SJSA1 (cell line): ENCODE data around the gene KCNH8. TPM values are rescaled to one million over a fixed set of nuclear protein-coding genes. Genes with fewer than 3 reads are reported as not detected.

Source experiments
- DNase-seq, 2 experiments: peaks; one replicate each; pipeline ENCODE4 v3.0.0-alpha.2; 2015 to 2020; ENCODE audit warnings: low spot score in 2 of 2, low read depth in 1 of 2
- H3K27ac ChIP-seq: fragments of 250-450 bp; sonication (Bioruptor Pico); 2 replicates; pipeline ENCODE4 v1.5.1; 2020; ENCODE audit warnings: mild to moderate bottlenecking, moderate library complexity
- H3K27me3 ChIP-seq: fragments of 250-450 bp; sonication (Bioruptor Pico); replicated peaks from 2 replicates; pipeline ENCODE4 v1.5.1; 2020; ENCODE audit warnings: mild to moderate bottlenecking, moderate library complexity
- H3K36me3 ChIP-seq: fragments of 250-450 bp; sonication (Bioruptor Pico); 2 replicates; pipeline ENCODE4 v1.5.1; 2020; ENCODE audit warnings: mild to moderate bottlenecking
- H3K4me1 ChIP-seq: fragments of 250-450 bp; sonication (Bioruptor Pico); replicated peaks from 2 replicates; pipeline ENCODE4 v1.6.1; 2021; ENCODE audit warnings: mild to moderate bottlenecking
- H3K4me3 ChIP-seq: fragments of 250-450 bp; sonication (Bioruptor Pico); 2 replicates; pipeline ENCODE4 v1.5.1; 2020; ENCODE audit warnings: mild to moderate bottlenecking
- H3K9me3 ChIP-seq: fragments of 250-450 bp; sonication (Bioruptor Pico); replicated peaks from 2 replicates; pipeline ENCODE4 v1.5.1; 2020; ENCODE audit warnings: mild to moderate bottlenecking
- total RNA-seq: library from RNA; depleted of rRNA; stranded (reverse); fragments of >200 nt; shearing (Covaris generic); gene quantifications from 2 replicates; pipeline ENCODE4 v1.2.3, GENCODE V29; 2014

KCNH8 gene
- total RNA-seq, 1 experiment from 2014 or later = not detected

GRCh38 chr3:19457449-19457848, 309.1 kb downstream of the KCNH8 start:
- H3K27me3 ChIP-seq = no peaks in the 10 kb centered on the region
- H3K4me1 ChIP-seq = no peaks in the 10 kb centered on the region
- no peak overlapping the region for H3K4me3 ChIP-seq
- no peak for DNase-seq
- H3K9me3 ChIP-seq = 0 out of 2 replicates have a peak, but pooled peaks cover 5% of the 10 kb centered on the region
- H3K27ac ChIP-seq = no peak overlapping the region
- H3K36me3 ChIP-seq = no peaks in the 10 kb centered on the region

DNA sequence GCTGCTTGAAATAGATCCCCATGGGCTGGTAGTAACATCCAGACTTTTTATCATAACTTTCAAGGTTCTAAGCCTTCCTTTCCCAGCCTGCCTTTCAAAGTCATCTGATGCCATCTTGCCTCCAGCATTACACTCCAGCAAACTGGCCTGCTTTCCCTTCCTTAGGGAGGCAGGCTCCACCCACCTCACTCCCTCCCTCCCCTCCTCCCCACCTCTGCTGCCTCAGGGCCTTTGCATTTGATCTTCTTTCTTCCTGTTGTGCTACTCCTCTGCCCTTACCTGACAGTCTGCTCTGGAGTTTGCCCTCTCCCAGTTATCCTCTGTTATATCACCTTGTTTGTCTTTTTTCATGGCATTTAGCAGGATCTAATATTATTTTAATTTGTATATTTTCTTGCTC, 319.5 kb downstream of the KCNH8 start:
- no peaks in the 10 kb centered on the region for H3K27me3 ChIP-seq
- H3K27ac ChIP-seq = no peak overlapping the region

DNA sequence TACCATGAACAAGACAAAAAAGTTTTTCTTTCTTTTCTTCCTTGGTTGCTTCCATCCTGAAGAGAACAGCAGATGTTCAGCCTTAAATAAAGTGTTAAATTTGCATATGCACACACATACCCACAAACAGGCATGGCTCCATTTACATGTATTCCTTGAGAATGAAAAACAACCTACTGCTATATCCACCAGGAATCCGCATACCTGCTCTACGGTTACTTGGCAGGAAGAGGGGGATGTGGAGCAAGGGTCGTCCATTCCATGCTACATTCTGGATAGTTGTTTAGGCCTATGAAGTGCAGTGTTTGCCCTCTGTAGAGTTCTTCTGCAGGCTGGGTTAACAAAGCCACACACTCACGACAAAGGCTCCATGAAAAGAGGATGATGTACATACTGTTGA, 322.8 kb downstream of the KCNH8 start:
- Histone ChIP-seq H3K9me3 (no peaks in the 10 kb centered on the region), H3K36me3 (no peaks in the 10 kb centered on the region), H3K4me1 (no peaks in the 10 kb centered on the region), H3K27ac (no peak overlapping the region), H3K27me3 (no peaks in the 10 kb centered on the region), H3K4me3 (no peak overlapping the region)
- no peak for DNase-seq

More for the DNA sequence above, 319.5 kb downstream of the KCNH8 start:
- H3K36me3 ChIP-seq = no peaks in the 10 kb centered on the region
- no peaks in the 10 kb centered on the region for H3K9me3 ChIP-seq
- H3K4me1 ChIP-seq = no peaks in the 10 kb centered on the region
- DNase-seq = no peak
- no peak overlapping the region for H3K4me3 ChIP-seq

- Histone ChIP-seq H3K4me1 (no peaks in the 10 kb centered on the region), H3K27me3 (no peaks in the 10 kb centered on the region), H3K36me3 (no peaks in the 10 kb centered on the region), H3K27ac (no peak overlapping the region), H3K4me3 (no peak overlapping the region), H3K9me3 (no peaks in the 10 kb centered on the region)
- DNase-seq = no peak
Measured at GRCh38 chr3:19473971-19474580, 325.8 kb downstream of the KCNH8 start.

DNA sequence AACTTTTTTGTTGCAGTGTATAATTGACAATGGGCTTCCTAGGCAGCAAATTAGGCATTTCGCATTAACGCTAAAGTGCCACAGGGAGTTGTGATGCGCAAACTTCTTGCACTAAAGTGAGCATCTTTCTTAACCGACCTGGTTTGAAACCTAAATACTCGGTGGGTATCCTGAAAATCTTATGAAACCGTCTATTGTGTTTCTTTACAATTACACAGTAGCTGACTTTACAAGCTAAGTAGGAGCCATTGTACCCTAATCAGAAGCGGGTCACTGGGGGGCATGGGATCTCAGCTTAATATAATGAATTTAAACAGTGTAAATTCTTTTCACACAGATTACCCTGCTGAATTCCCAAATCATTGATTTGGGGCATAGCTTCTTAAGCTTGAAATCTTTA, 328.0 kb downstream of the KCNH8 start:
- Histone ChIP-seq H3K4me3 (no peak overlapping the region), H3K9me3 (no peaks in the 10 kb centered on the region), H3K4me1 (no peaks in the 10 kb centered on the region), H3K27me3 (no peaks in the 10 kb centered on the region), H3K27ac (no peak overlapping the region), H3K36me3 (no peaks in the 10 kb centered on the region)
- no peak for DNase-seq

DNA sequence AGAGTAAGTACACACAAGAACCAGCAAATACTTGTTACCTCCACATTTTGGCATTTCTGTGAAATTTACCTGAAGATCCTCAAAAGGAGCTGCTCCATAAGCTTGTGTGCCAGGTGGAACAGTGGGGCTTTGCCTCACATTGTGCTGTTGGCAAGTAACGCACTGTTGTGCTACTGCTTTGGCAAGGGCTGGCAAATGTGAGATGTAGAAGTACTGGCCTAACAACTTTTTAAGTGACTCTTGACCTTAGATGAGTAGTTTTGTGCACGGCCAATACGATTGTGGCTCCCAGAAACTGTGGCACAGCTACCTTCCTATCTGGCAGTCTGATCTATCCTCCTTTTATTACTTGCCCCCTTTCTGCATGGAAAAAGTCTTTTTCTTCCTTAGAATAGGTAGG, 337.0 kb downstream of the KCNH8 start:
- no peak overlapping the region for H3K4me3 ChIP-seq
- H3K27me3 ChIP-seq = no peaks in the 10 kb centered on the region
- no peaks in the 10 kb centered on the region for H3K4me1 ChIP-seq
- no peaks in the 10 kb centered on the region for H3K36me3 ChIP-seq
- DNase-seq = no peak
- H3K9me3 ChIP-seq = no peaks in the 10 kb centered on the region
- no peak overlapping the region for H3K27ac ChIP-seq

- H3K4me1 ChIP-seq = no peaks in the 10 kb centered on the region
- H3K27me3 ChIP-seq = no peaks in the 10 kb centered on the region
- no peaks in the 10 kb centered on the region for H3K9me3 ChIP-seq
- no peak overlapping the region for H3K27ac ChIP-seq
- H3K36me3 ChIP-seq = no peaks in the 10 kb centered on the region
- no peak for DNase-seq
- no peak overlapping the region for H3K4me3 ChIP-seq
Measured at GRCh38 chr3:19487386-19487785, 339.1 kb downstream of the KCNH8 start.

DNA sequence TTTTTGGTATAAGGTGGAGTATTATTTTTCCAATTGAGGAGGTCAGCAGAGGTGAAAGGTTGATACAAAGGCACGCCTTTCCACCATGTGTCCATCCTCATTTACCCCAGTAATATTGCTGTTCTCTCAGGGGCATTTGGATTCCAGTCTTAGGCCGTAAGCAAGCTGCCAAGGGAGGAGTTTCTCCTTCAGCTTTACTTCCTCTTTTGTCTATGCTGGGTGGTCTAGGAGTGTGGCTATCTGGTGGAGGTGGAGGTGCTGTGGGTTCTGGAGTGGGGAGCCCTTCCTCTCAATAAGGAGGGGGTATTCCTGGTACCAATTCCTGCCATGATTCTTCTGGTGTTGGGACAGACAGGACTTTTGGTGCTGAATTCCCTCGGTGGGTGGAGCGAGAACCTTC, 340.6 kb downstream of the KCNH8 start:
- no peaks in the 10 kb centered on the region for H3K4me1 ChIP-seq
- no peaks in the 10 kb centered on the region for H3K36me3 ChIP-seq
- no peaks in the 10 kb centered on the region for H3K9me3 ChIP-seq

GRCh38 chr3:19489936-19490335, 341.6 kb downstream of the KCNH8 start:
- Histone ChIP-seq H3K27me3 (no peaks in the 10 kb centered on the region), H3K36me3 (no peaks in the 10 kb centered on the region), H3K27ac (no peak overlapping the region), H3K4me1 (no peaks in the 10 kb centered on the region), H3K9me3 (no peaks in the 10 kb centered on the region), H3K4me3 (no peak overlapping the region)
- no peak for DNase-seq

More for the DNA sequence above, 340.6 kb downstream of the KCNH8 start:
- Histone ChIP-seq H3K27ac (no peak overlapping the region), H3K4me3 (no peak overlapping the region), H3K27me3 (no peaks in the 10 kb centered on the region)
- no peak for DNase-seq

GRCh38 chr3:19506171-19506570, 357.9 kb downstream of the KCNH8 start:
- Histone ChIP-seq H3K4me1 (no peaks in the 10 kb centered on the region), H3K4me3 (no peak overlapping the region), H3K36me3 (no peaks in the 10 kb centered on the region), H3K9me3 (no peaks in the 10 kb centered on the region; the same call in 1 of the 2 replicates), H3K27me3 (no peaks in the 10 kb centered on the region), H3K27ac (no peak overlapping the region)
- no peak for DNase-seq

GRCh38 chr3:19522305-19522704, 374.0 kb downstream of the KCNH8 start:
- no peak for DNase-seq
- Histone ChIP-seq H3K27me3 (no peaks in the 10 kb centered on the region), H3K4me1 (no peaks in the 10 kb centered on the region), H3K4me3 (no peak overlapping the region), H3K36me3 (no peaks in the 10 kb centered on the region), H3K27ac (no peak overlapping the region), H3K9me3 (no peaks in the 10 kb centered on the region)

GRCh38 chr3:19526071-19526470, 377.8 kb downstream of the KCNH8 start:
- H3K4me1 ChIP-seq = no peaks in the 10 kb centered on the region
- no peaks in the 10 kb centered on the region for H3K27me3 ChIP-seq
- no peaks in the 10 kb centered on the region for H3K36me3 ChIP-seq
- no peaks in the 10 kb centered on the region for H3K9me3 ChIP-seq
- no peak for DNase-seq
- H3K4me3 ChIP-seq = no peak overlapping the region
- H3K27ac ChIP-seq = no peak overlapping the region

- Histone ChIP-seq H3K36me3 (no peaks in the 10 kb centered on the region), H3K9me3 (no peaks in the 10 kb centered on the region), H3K27ac (no peak overlapping the region), H3K4me1 (no peaks in the 10 kb centered on the region), H3K4me3 (no peak overlapping the region), H3K27me3 (no peaks in the 10 kb centered on the region)
- DNase-seq = no peak
Measured at GRCh38 chr3:19527746-19528145, 379.4 kb downstream of the KCNH8 start.

GRCh38 chr3:19531426-19531825, 383.1 kb downstream of the KCNH8 start:
- H3K4me1 ChIP-seq = no peaks in the 10 kb centered on the region
- H3K4me3 ChIP-seq = no peak overlapping the region
- no peak for DNase-seq
- no peaks in the 10 kb centered on the region for H3K9me3 ChIP-seq
- H3K36me3 ChIP-seq = no peaks in the 10 kb centered on the region
- H3K27me3 ChIP-seq = no peaks in the 10 kb centered on the region
- no peak overlapping the region for H3K27ac ChIP-seq
